ENCODE results near the gene USP11. TPM values are rescaled to one million over a fixed set of nuclear protein-coding genes. Genes with fewer than 3 reads are reported as not detected.

USP11 gene
- polyA plus RNA-seq (2012; ENCODE audit: insufficient read depth, insufficient read length), result 131 TPM

DNA sequence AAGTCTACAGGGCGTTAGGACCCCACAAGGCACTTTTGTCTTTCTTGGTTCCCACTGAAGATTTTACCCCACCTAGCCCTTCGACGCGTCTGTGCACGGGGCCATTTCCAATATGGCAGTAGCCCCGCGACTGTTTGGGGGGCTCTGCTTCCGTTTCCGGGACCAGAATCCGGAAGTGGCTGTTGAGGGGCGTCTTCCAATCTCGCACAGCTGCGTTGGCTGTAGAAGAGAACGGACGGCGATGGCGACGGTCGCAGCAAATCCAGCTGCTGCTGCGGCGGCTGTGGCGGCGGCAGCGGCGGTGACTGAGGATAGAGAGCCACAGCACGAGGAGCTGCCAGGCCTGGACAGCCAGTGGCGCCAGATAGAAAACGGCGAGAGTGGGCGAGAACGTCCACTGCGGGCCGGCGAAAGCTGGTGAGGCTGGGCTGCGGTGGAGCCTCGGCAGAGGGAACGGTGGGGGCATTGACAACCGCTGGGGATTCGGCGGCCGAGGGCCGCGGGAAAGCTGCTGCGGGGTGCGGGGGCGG is at the start of gene USP11:
TSS of gene USP11 (plus strand) at position 207 of the 530 bp plus-strand sequence. CDS start at position 242, 35 bp downstream.
- DNase-seq (ENCODE audit: low read depth, low spot score), result peak; percentile 67
- peak within 1 kb of the TSS; percentile 69 for H3K4me3 ChIP-seq (ENCODE audit: low read length)

DNA sequence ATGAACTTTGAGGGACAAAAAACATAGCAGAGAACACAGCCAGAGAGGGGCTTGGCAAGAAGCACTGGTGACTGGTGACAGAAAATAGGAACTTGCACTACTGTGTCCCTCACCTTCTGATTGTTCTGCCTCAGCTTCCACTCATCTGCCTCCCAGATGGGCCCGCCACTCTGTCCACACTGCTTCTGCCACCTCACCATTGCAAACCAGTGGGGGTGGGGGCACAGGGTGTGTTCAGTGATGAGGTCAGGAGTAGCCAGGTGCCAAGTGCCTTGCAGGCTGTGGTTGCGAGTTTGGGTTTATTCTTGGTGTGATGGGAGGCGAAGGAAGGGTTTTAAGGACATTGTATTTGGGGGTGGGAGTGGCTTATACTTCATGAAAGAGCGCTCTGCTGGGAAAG is 48.3 kb upstream of the USP11 start:
- DNase-seq (ENCODE audit: low read depth, low spot score), result no peak
- no peak overlapping the region for H3K4me3 ChIP-seq (ENCODE audit: low read length)

DNA sequence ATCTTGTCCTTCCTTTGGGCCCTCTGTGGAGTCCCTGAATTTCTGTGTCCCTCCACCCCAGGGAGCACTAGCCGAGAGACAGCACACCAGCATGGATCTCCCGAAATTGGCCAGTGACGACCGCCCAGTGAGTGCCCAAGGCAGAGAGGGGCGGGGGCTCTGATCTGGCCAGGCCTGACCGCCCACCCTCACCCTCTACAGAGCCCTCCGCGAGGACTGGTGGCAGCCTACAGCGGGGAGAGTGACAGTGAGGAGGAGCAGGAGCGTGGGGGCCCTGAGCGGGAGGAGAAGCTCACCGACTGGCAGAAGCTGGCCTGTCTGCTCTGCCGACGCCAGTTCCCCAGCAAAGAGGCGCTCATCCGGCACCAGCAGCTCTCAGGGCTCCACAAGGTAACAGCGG is 47.6 kb upstream of the USP11 start:
- no peak for DNase-seq (ENCODE audit: low read depth, low spot score)
- H3K4me3 ChIP-seq (ENCODE audit: low read length), result no peak overlapping the region

DNA sequence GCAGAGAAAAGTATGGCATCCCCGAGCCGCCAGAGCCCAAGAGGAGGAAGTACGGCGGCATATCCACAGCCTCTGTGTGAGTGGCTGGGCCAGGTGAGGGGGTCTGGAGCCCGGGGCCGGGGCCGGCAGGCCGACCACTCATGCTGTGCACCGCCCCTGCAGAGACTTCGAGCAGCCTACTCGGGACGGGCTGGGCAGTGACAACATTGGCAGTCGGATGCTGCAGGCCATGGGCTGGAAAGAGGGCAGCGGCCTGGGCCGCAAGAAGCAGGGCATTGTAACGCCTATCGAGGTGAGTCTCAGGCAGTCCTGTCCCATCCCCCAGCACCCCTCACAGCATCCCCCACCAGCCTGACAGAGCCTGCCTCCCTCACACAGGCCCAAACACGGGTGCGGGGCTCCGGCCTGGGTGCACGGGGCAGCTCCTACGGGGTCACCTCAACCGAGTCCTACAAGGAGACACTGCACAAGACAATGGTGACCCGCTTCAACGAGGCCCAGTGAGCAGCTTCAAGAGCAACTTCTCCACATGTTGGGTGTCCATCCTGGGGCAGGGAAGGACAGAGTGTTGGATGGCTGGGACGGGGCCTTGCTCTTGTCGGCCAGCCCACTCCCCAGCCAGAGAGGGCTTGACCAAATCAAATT is 46.6 kb upstream of the USP11 start:
- no peak overlapping the region for H3K4me3 ChIP-seq (ENCODE audit: low read length)
- DNase-seq (ENCODE audit: low read depth, low spot score), result no peak

DNA sequence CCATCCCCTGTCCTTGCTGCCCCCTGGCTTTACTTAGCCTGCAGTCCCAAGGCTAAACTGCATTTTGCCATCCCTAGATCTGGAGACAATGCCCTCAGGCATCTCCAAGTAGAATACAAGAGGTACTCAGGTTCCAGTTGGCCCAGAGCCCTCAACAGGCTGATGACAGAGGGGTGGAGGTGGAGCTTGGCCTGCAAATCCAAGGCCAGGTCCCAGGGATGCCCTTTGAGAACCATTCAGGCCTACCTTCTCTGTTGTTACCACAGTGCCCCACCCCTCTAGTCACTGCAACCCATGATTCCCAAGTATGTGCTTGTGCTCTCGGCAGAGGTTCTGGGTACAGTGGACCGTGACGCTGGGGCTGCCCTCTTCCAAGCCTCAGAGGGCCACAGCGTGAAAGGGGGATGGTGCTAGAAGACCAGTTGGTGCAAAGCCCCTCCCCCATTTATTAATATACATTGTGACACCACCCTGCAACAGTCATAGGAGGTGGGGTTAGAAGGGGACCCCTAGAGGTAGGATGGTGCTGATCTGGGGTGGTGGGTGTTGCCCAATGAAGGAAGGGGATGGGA is 45.6 kb upstream of the USP11 start:
- H3K4me3 ChIP-seq (ENCODE audit: low read length), result no peak overlapping the region
- no peak for DNase-seq (ENCODE audit: low read depth, low spot score)

DNA sequence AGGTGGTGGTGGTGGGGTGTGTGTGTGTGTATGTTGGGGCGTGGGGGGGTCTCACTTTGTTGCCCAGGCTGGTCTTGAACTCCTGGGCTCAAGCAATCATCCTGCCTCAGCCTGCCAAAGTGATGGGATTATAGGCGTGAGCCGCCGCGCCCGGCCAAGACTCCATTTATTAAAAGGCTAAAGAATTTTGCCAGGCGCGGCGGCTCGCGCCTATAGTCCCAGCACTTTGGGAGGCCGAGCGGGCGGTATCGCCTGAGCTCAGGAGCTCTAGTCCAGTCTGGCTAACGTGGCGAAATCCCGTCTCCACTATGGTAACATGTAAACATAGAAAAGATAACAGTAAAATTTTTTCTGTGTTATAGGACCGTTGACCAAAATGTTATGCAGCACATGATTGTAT is 42.9 kb upstream of the USP11 start:
- no peak overlapping the region for H3K4me3 ChIP-seq (ENCODE audit: low read length)
- no peak for DNase-seq (ENCODE audit: low read depth, low spot score)

DNA sequence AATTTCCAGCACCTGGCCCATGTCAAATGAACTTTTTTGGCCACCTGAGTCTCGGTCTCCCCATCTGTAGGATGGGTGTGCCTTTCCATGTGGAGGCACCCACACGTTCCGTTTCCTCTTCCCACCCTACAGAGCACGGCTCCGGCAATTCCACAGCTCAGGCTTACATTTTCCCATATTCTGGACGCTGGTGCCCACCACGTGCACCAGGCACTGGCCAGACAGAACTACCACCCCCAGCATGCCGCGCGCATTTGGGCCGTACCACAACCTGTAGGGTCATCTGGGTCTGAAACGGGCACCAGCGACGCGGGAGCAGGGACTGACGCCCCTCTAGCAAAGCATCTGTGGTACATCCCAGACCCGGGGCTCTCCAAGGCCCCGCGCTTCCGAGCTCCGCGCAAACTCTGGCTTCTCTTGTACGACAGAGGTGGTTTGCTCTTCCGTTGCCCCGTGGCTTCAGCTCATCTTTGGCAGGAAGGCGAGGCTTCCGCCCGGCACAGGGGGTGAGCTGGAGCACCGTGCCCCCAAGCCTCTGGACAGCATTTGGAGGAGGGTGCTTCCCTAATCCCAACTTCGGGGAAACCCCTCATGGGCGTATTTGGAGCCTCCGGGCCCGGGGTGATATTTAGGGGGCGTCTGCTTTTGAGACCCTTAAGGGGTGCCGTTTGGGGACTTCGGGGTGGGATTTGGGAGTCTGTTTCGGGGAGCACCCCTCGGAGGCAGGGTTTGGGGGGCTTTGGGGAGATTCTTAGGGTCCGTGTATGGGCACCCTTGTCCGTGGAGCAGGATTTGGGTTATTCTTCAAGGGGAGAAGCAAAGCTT is 42.2 kb upstream of the USP11 start:
- peak overlapping the region; percentile 76 for H3K4me3 ChIP-seq (ENCODE audit: low read length)
- DNase-seq (ENCODE audit: low read depth, low spot score), result peak; percentile 92

DNA sequence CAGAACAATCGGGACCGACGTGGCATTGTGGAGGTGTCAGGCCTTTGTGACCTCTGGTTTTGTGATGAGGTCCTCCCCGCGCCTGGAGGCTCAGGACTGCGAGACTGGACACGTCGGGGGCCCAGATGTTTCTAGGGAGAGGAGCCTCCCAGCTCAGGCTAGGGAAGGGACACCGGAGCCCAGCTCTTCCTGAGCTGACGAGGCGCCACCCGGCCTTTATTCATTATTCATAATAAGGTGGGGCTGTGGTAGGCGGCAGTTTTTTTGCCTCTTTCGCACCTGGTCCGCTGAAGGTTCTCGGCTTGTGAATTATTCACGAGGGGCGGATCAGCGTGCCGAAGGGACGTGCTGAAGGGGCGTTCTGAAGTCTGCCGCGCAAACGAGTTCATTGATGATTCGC is 41.5 kb upstream of the USP11 start:
- peak overlapping the region; percentile 76 for H3K4me3 ChIP-seq (ENCODE audit: low read length)
- peak; percentile 60 for DNase-seq (ENCODE audit: low read depth, low spot score)

DNA sequence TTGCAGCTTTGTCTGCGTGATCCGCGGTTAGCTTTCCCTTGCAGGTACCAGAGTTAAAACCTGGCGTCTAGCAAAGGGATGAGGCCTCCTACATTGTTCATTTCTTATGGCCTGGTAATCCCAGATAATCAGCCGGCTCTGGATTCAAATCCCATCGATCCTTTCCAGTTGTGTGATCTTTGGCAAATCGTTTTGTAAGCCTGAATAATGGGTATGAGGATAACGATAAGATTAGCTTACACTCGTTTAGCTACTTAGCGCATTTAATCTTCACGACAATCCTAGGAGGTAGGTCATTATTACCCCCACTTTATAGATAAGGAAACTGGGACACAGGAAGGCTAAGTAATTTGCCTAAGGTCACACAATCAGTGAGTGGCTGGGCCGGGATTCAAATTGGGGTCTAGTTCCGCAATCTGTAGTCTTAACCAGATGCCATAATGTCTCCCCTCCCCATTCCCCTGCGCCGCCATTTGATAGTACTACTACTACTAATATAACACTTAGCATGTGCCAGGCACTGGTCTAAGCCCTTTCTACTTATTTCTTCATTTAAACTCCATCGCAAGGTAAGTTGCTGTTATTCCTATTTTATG is 40.9 kb upstream of the USP11 start:
- DNase-seq (ENCODE audit: low read depth, low spot score), result peak; percentile 23
- H3K4me3 ChIP-seq (ENCODE audit: low read length), result peak overlapping the region; percentile 76

DNA sequence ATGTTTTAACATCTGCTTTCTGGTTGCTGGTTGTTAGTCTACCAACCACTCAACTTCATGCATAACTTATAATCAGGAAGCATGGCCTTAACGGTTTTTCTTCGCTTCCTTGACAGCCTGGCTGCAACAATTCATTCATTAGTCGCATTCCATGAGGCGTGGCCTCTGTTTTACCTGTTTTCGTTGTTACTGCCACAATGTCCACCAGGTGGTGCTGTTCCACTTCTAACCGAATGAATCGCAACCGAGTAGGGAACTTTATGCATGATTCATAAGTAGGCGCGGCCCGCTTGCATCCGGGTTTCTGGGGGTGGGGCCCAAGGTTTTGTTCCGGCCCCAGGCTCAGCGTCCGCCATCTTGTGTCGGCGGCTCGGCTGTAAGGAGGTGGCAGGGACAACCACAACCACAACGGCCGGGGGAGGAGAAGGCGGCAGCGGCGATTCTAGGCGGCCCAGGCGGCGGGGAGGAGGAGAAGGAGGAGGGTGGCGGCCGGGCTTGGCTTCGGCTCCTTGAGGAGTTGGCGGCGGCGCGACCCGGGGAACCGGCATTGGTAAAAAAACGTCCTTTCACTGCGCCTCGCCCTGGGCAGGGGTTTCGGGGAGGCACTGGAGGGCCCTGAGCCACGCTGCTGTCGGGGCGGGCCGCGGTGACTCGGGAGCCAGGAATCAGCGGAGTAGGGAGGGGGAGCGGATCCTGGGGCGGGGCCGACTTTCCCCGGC is 39.2 kb upstream of the USP11 start, which contains the start of gene UBA1:
TSS of gene UBA1 (plus strand) at position 355 of the 719 bp plus-strand sequence. CDS start 4,974 bp downstream, outside the sequence.
- peak; percentile 96 for DNase-seq (ENCODE audit: low read depth, low spot score)
- peak within 1 kb of the TSS; percentile 76 for H3K4me3 ChIP-seq (ENCODE audit: low read length)

DNA sequence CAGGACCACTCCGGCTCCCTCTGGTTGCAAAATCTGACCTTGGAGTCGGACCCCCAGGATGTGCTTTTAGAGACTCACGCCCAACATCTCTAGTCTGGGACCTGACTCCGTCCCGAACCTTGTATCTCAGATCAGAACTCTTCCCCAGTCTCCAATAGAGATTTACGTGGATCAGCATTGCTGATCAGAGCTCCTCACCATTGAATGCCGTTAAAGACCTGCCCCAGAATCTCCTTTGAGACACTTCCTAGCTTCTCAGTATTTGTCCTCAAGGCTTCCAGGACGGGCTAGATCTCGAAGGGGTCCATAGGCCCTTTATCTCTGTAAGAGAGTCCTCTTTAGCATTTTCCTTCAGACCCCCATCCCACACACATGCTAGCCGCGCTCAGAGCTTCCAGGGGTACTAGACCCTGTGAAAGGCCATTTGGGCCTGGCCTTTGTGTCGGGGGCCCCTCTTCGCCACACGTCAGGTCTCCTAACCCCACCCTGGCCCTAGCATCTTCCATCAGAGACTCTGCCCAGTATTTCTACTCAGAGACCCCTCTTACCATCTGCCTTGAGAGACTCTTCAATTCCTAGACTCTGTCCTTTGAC is 38.5 kb upstream of the USP11 start:
- DNase-seq (ENCODE audit: low read depth, low spot score), result no peak
- H3K4me3 ChIP-seq (ENCODE audit: low read length), result peak overlapping the region; percentile 76

DNA sequence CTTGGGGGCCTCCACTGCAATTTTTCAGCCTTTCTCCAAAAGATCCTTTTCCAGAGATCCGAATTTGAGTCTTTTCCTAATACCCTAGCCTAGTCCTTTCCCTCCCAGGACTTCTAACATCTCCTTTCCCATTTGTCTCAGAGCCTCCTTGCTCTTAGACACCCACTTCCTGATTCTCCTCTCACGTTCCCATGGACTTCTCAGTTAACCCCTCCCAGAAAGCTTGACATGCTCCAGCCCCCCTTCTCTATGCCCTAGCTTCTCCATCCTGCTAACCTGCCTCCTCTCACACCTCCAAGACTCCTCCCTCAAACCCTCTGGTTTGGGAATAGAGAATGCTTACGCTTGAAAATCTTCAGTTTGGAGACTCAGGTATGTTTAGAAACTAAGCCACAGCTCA is 36.7 kb upstream of the USP11 start:
- no peak for DNase-seq (ENCODE audit: low read depth, low spot score)
- no peak overlapping the region for H3K4me3 ChIP-seq (ENCODE audit: low read length)

DNA sequence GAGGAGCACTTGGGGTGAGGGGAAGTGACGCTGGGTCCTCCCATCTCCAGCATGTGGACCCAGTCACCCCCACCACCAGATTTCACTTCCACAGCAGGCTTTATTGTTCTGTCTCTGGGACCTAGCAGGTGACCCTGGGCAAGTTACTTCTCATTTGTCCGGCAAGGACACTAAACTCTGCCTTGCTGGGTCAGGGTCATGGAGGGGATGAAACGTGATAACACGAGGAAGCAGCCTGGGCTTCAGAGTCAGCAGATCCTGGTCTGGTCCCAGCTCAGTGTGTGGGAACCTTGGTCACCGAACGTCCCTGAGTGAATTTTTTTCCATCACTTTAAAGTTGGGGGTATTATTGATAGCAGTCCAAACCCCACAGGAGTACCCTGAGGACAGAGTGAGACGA is 35.3 kb upstream of the USP11 start:
- no peak overlapping the region for H3K4me3 ChIP-seq (ENCODE audit: low read length)
- DNase-seq (ENCODE audit: low read depth, low spot score), result no peak

DNA sequence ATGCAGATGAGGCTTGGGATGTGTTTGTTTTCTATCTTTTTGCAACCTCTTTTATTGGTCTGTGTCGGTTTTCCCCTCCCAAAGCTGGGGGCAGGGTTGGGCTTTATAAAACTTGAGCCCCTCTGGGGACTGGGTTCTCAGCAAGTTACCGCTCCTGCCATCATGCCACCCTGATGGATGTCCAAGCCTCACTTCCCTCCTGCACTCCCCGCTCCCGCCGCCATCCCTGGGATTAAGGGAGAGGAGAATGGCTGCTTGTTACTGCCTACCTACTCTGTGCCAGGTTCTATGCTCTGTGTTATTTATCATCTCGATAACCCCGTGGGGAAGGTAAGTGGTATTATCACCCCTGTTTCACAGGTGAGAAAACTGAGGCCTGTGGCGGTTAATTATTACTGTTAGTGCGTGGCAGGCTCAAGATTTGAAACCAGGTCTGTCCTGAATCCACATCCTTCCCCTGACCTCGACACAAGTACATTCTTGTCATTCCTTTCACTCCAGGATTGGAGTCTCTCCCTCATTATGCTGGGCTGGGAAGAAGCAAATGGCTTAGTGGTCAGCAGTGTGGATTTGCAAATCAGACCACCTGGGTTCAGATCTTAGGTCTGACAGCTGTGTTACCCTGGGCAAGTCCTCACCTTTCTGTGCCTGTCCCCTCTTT is 34.7 kb upstream of the USP11 start:
- DNase-seq (ENCODE audit: low read depth, low spot score), result no peak
- H3K4me3 ChIP-seq (ENCODE audit: low read length), result no peak overlapping the region

DNA sequence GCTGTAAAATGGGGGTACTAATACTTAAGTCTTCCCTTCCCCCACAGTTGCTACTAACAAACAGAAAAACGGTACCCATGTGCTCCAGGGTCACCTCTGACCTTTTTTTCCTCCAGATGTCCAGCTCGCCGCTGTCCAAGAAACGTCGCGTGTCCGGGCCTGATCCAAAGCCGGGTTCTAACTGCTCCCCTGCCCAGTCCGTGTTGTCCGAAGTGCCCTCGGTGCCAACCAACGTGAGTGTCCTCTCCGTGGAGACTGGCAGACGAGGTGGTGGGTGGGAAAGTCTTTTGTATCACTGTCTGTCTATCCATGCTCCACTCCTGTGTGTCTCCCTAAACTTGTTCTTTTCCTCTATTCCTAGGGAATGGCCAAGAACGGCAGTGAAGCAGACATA is 34.1 kb upstream of the USP11 start:
- DNase-seq (ENCODE audit: low read depth, low spot score), result no peak
- no peak overlapping the region for H3K4me3 ChIP-seq (ENCODE audit: low read length)

DNA sequence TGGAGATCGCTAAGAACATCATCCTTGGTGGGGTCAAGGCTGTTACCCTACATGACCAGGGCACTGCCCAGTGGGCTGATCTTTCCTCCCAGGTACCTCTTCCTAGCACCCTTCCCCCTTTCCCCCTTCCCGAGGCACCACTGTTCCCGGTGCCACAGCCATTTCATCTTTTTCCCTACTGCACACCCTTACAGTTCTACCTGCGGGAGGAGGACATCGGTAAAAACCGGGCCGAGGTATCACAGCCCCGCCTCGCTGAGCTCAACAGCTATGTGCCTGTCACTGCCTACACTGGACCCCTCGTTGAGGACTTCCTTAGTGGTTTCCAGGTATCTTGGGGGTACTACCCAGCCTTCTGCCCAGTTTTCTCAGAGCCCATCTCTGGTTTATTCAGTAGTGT is 33.5 kb upstream of the USP11 start:
- no peak overlapping the region for H3K4me3 ChIP-seq (ENCODE audit: low read length)
- DNase-seq (ENCODE audit: low read depth, low spot score), result no peak

DNA sequence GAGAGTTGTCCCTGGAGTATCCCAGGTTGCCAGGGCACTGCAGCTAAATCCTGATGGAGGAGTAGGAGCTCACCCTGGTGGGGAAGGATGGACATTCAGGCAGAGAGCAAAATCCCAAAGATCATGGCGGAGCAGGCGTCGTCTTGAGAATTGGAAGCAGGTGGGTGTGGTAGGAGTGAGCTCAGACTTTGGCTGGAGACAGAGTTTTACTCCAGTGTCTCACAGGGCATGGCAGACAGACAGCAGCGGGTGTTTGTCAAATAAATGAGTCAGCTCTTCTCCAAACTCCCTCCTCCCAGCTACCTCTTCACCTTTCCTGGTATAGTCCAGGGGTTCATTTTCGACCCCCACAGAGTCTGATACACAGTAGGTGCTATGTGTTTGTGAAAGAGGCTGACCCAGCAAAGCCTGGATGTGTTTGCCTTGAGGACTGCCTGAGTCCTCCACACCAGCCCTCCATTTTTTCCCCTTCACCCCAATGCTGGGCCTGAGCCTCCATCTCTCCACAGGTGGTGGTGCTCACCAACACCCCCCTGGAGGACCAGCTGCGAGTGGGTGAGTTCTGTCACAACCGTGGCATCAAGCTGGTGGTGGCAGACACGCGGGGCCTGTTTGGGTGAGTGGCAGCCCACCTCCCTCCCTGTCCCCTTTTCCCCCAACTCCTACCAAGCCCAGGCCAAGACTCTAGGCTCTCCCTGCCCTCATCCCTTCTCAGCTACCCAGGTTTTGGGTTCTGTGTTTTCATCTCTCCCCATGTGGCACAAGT is 32.2 kb upstream of the USP11 start:
- no peak for DNase-seq (ENCODE audit: low read depth, low spot score)
- no peak overlapping the region for H3K4me3 ChIP-seq (ENCODE audit: low read length)

All from Jurkat, Clone E6-1 (cell line).